Measurements from ENCODE around the gene OFD1. TPM values are rescaled to one million over a fixed set of nuclear protein-coding genes. Genes with fewer than 3 reads are reported as not detected.

The OFD1 gene
- total and polyA plus RNA-seq, 7 donors: 3.3 to 9.5 (median 8.2) TPM

DNA sequence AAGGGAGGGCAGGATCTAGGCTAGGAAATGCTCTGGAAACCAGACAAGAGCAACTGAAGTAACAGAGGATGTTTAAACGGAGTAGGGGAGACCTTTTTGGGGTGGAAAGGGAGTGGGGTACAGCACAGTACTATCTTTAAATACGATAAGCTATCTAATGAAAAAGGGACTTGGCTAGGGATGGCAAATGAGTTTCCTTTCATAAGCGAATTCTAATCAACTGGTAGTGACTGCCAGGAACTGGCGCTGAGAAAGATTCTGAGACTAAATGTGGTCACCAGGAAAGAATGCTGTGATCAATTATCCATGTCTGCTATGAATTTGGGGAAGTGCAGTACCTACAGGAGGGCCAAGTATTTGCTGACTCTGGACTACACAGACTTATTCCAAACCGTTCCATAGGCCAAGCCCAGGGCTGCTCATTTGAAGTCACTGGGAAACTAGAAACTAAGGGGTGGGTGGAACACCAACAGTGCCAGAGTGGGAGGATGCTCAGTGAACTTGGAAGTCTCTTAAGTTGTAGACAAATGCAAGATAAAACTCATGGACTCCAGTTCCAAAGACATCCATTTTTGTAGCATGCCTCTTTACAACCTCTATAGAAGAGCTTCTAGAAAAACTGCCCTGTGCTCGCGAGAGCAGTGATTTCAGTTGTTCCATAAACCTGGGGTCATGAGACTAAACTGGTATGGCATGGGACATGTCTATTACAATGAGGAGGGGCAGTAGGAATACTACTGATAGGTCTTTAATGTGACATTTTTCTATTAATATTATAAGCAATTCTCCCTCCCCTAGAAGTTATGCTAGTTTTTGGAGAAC lies 2.1 kb upstream of the OFD1 start:
- Histone ChIP-seq H3K4me3 (no peak overlapping the region), H3K4me1 (peaks cover 3% of the 10 kb centered on the region)

DNA sequence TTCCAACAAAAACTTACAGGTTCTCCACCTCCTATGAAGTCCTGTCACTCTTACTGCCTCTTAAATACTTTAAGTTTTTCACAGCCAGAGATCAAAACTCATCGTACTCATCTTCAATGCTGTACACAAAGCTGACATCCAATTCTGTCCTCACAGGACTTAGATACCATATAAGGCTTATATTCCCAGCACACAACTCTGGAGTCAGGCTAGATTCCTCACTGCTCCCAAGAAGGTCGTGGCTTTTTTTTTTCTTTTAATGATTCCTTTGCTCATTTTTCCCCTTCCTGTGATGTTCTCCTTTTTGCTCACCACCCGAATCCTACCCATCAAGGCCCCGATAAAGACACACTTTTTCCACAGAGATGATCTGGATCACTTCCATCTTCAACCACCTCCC lies 1.0 kb upstream of the OFD1 start:
- 11 to 37% (median 14%) methylated on average over 4 of the region's 4 CpGs for WGBS, 3 donors
- peaks cover 0 to 14% (median 0%) of the 10 kb centered on the region in 3 donors for H3K27me3 ChIP-seq (ENCODE audit: insufficient read depth in 3 of 3, low read length in 2 of 3)
- peak overlapping the region; percentile 88 for H3K4me3 ChIP-seq
- intact Hi-C loops (cut with DNase I): loop anchor here in 1 of 2 donors (5.0 kb wide), 2 partner anchors 46 to 76 kb away; partner anchors contain the start of gene RAB9A
- ATAC-seq: no peak
- TF ChIP-seq, protein P1, sequence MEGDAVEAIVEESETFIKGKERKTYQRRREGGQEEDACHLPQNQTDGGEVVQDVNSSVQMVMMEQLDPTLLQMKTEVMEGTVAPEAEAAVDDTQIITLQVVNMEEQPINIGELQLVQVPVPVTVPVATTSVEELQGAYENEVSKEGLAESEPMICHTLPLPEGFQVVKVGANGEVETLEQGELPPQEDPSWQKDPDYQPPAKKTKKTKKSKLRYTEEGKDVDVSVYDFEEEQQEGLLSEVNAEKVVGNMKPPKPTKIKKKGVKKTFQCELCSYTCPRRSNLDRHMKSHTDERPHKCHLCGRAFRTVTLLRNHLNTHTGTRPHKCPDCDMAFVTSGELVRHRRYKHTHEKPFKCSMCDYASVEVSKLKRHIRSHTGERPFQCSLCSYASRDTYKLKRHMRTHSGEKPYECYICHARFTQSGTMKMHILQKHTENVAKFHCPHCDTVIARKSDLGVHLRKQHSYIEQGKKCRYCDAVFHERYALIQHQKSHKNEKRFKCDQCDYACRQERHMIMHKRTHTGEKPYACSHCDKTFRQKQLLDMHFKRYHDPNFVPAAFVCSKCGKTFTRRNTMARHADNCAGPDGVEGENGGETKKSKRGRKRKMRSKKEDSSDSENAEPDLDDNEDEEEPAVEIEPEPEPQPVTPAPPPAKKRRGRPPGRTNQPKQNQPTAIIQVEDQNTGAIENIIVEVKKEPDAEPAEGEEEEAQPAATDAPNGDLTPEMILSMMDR (IDR thresholded peaks at IDR 0.05): no peak
- peaks cover 3% of the 10 kb centered on the region for H3K4me1 ChIP-seq
- H3K27ac ChIP-seq: peak overlapping the region; percentile 86
- H3K9me3 ChIP-seq: no peaks in the 10 kb centered on the region
- peaks cover 0 to 6% of the 10 kb centered on the region in 2 donors for H3K36me3 ChIP-seq (ENCODE audit: insufficient read depth in 1 of 2, low read depth in 1 of 2)
- no peak for DNase-seq

More for the DNA sequence above, 2.1 kb upstream of the OFD1 start:
- peaks cover 0 to 3% of the 10 kb centered on the region in 2 donors for H3K36me3 ChIP-seq (ENCODE audit: insufficient read depth in 1 of 2, low read depth in 1 of 2)
- 50 to 64% (median 52%) methylated on average over 7 of the region's 7 CpGs for WGBS, 3 donors
- TF ChIP-seq, protein P1 (IDR thresholded peaks at IDR 0.05): no peak
- ATAC-seq (no peak), DNase-seq (no peak)
- no peaks in the 10 kb centered on the region for H3K9me3 ChIP-seq
- peaks cover 0 to 14% (median 0%) of the 10 kb centered on the region in 3 donors for H3K27me3 ChIP-seq (ENCODE audit: insufficient read depth in 3 of 3, low read length in 2 of 3)
- intact Hi-C loops (cut with DNase I): loop anchor here in 1 of 2 donors (5.0 kb wide), 2 partner anchors 45 to 75 kb away; partner anchors contain the start of gene RAB9A
- no peak overlapping the region for H3K27ac ChIP-seq

DNA sequence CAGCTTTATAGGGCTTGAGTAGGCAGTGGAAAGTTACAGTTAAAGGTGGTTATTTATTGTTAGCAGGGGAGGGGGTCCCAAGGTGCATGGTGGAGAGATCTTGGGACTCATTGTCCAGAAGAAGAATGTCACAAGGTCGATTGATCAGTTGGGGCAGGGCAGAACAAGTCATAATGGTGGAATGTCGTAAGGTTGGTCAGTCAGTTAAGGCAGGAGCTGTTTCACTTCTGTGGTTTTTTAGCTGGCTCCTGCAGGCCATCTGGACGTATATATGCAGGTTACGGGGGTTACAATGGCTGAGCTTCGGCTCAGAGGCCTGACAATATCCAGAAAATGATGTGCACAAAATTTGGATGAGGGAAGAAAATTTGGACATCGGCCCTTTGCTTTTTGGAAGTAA lies 7.1 kb downstream of the OFD1 start:
- H3K9me3 ChIP-seq: no peaks in the 10 kb centered on the region
- ATAC-seq (no peak), DNase-seq (no peak)
- intact Hi-C loops (cut with DNase I): loop anchor here (5.0 to 10.0 kb wide), 2 partner anchors 79 to 237 kb away; no protein-coding TSS in a partner anchor
- H3K36me3 ChIP-seq (ENCODE audit: insufficient read depth in 1 of 2, low read depth in 1 of 2): peaks cover 0 to 54% of the 10 kb centered on the region in 2 donors
- no peak overlapping the region for H3K4me3 ChIP-seq
- 75 to 87% (median 77%) methylated on average over 6 of the region's 6 CpGs for WGBS, 3 donors
- no peak overlapping the region for H3K27ac ChIP-seq
- TF ChIP-seq, protein P1 (IDR thresholded peaks at IDR 0.05): no peak
- no peaks in the 10 kb centered on the region for H3K4me1 ChIP-seq
- no peaks in the 10 kb centered on the region for H3K27me3 ChIP-seq (ENCODE audit: insufficient read depth in 3 of 3, low read length in 2 of 3)

DNA sequence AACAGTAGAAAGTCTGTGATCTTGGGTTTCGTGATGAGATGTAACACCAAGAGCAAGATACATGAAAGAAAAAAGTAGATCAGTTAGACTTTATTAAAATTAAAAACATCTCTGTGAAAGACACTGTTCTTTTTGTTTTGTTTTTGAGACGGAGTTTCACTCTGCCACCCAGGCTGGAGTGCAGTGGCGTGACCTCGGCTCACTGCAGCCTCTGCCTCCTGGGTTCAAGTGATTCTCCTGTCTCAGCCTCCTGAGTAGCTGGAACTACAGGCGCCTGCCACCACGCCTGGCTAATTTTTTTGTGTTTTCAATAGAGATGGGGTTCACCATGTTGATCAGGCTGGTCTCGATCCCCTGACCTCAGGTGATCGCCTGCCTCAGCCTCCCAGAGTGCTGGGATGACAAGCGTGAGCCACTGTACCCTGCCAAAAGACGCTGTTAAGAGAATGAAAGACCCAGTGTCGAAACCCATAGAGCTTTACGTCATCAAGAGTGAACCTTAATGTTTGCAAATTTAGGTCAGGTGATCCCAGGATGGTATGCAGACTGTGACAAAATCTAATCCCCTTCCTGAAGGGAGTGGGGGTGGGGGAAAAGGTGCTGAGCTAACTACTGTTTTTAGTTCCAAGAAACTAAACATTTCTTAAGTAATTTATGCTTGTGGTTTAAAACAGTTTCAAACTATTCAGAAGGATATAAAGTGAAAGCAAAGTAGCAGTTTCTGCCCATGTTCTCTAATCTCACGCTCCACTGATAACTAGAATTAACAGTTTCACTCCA lies 8.0 kb downstream of the OFD1 start:
- intact Hi-C loops (cut with DNase I): loop anchor here (5.0 to 10.0 kb wide), 2 partner anchors 80 to 238 kb away; no protein-coding TSS in a partner anchor

More for the DNA sequence above, 8.0 kb downstream of the OFD1 start:
- H3K4me3 ChIP-seq: no peak overlapping the region
- 85 to 89% (median 87%) methylated on average over 13 of the region's 13 CpGs for WGBS, 3 donors
- no peak for DNase-seq
- H3K27me3 ChIP-seq (ENCODE audit: insufficient read depth in 3 of 3, low read length in 2 of 3): no peaks in the 10 kb centered on the region
- H3K36me3 ChIP-seq (ENCODE audit: insufficient read depth in 1 of 2, low read depth in 1 of 2): peaks cover 0 to 57% of the 10 kb centered on the region in 2 donors
- ATAC-seq: no peak
- no peaks in the 10 kb centered on the region for H3K9me3 ChIP-seq
- TF ChIP-seq, protein P1 (IDR thresholded peaks at IDR 0.05): no peak
- no peaks in the 10 kb centered on the region for H3K4me1 ChIP-seq
- H3K27ac ChIP-seq: no peak overlapping the region
